D341Med (cell line): ENCODE measurements around the gene ARPC3.
"Not testable (repeated sequence)": the region's sequence is repeated elsewhere in the genome, so short reads cannot be mapped to it uniquely, and the experiment has no call there.

Experiments used
- DNase-seq: peaks from one replicate; pipeline ENCODE4 v3.0.0; 2012; ENCODE audit warnings: low spot score

The ARPC3 gene

GRCh38 chr12:110417113-110417512 is 33.0 kb downstream of the ARPC3 start:
- not testable (repeated sequence) for DNase-seq

- not testable (repeated sequence) for DNase-seq
Measured at GRCh38 chr12:110410086-110410485, 40.1 kb downstream of the ARPC3 start.

GRCh38 chr12:110405126-110405662 is 44.9 kb downstream of the ARPC3 start:
- DNase-seq, result not testable (repeated sequence)

GRCh38 chr12:110403976-110404682 is 46.0 kb downstream of the ARPC3 start:
- DNase-seq, result peak; percentile 93

GRCh38 chr12:110403146-110403975 is 46.8 kb downstream of the ARPC3 start, which contains the start of gene ANAPC7:
TSS of gene ANAPC7 (minus strand) at chr12:110403708. CDS start at chr12:110403627, 81 bp downstream.
- DNase-seq, result peak; percentile 96
